MM.1S (cell line): ENCODE measurements around the gene PRF1.

ENCODE experiments used
- EZH2 ChIP-seq: fragments of 300-600 bp; sonication (generic); optimal IDR thresholded peaks from 2 replicates; pipeline ENCODE3; 2017; ENCODE audit warnings: low read depth, mild to moderate bottlenecking, antibody characterized with exemption, low read length, mixed read lengths
- EZH2phosphoT487 ChIP-seq: fragments of 300-600 bp; sonication (generic); IDR thresholded peaks from 2 replicates; pipeline ENCODE4 v1.6.1; 2018; ENCODE audit warnings: antibody characterized with exemption, low read length
- TF ChIP-seq, protein P1 (sequence below): fragments of 300-600 bp; sonication (generic); IDR thresholded peaks from 2 replicates; pipeline ENCODE4 v1.5.1; 2016; ENCODE audit warnings: antibody characterized with exemption, low read length, mixed read lengths

DNA sequence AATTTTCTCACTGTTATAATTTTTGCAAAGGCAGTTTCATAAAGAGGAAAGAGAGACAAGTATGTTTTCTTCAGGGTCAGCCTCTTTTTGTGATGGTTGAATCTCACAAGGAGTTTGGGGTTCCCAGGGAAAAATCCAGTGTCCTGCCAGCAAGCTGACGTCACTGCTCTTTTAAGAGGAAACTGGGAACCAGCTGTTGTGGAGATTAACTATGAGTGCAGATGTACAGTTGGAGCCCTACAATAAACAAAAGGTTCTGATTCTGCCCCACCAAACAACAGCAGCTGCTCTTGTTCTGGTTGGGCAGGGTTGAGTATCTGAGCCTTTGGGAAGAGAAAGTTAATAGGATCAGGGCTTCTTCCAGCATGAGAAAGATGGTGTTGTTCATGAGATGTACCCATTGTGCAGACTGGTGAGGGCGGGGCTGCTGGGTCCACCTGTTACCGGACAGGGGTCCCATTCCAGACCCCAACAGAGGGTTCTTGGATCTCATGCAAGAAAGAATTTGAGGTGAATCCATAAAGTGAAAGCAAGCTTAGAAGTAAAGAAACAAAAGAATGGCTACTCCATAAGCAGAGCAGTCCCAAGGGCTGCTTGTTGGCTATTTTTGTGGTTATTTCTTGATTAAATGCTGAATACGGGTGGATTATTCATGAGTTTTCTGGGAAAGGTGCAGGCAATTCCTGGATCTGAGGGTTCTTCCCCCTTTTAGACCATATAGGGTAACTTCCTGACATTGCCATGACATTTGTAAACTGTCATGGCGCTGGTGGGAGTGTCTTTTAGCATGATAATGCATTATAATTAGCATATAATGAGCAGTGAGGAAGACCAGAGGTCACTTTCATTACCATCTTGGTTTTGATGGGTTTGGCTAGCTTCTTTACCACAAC is 12.5 kb downstream of the PRF1 start:
- TF ChIP-seq, protein P1, sequence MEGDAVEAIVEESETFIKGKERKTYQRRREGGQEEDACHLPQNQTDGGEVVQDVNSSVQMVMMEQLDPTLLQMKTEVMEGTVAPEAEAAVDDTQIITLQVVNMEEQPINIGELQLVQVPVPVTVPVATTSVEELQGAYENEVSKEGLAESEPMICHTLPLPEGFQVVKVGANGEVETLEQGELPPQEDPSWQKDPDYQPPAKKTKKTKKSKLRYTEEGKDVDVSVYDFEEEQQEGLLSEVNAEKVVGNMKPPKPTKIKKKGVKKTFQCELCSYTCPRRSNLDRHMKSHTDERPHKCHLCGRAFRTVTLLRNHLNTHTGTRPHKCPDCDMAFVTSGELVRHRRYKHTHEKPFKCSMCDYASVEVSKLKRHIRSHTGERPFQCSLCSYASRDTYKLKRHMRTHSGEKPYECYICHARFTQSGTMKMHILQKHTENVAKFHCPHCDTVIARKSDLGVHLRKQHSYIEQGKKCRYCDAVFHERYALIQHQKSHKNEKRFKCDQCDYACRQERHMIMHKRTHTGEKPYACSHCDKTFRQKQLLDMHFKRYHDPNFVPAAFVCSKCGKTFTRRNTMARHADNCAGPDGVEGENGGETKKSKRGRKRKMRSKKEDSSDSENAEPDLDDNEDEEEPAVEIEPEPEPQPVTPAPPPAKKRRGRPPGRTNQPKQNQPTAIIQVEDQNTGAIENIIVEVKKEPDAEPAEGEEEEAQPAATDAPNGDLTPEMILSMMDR: no peak
- TF ChIP-seq EZH2 (no peak), EZH2phosphoT487 (no peak)
